Transverse colon (tissue), 4 donors: ENCODE data around the gene LRP1B. TPM values are rescaled to one million over a fixed set of nuclear protein-coding genes. Genes with fewer than 3 reads are reported as not detected.

ENCODE experiments used
- DNase-seq: peaks from one replicate; pipeline ENCODE4 v3.0.0-alpha.2; 2019
- H3K27ac ChIP-seq, 4 donors: fragments of 200-600 bp; sonication (generic); 2 replicates each; pipeline ENCODE4 v1.5.1; 2016 to 2018; ENCODE audit warnings: inconsistent platforms in 4 of 4
- H3K27me3 ChIP-seq: fragments of 200-600 bp; sonication (generic); 2 replicates; pipeline ENCODE4 v1.5.1; 2017; ENCODE audit warnings: inconsistent platforms
- H3K36me3 ChIP-seq, 4 donors: fragments of 200-600 bp; sonication (generic); 2 replicates each; pipeline ENCODE4 v1.5.1; 2017 to 2019; ENCODE audit warnings: inconsistent platforms in 4 of 4
- H3K4me1 ChIP-seq, 4 donors: fragments of 200-600 bp; sonication (generic); 2 replicates each; pipeline ENCODE4 v1.5.1; 2017 to 2020; ENCODE audit warnings: inconsistent platforms in 4 of 4
- H3K4me3 ChIP-seq, 4 donors: fragments of 200-600 bp; sonication (generic); 1 replicate in 1 of 4; 2 replicates in 3 of 4; pipeline versions ENCODE4 v1.5.1 to v1.6.1; 2017 to 2019; ENCODE audit warnings: inconsistent platforms in 4 of 4
- H3K9me3 ChIP-seq, 2 donors: fragments of 200-600 bp; sonication (generic); 2 replicates each; pipeline ENCODE4 v1.5.1; 2017 to 2019; ENCODE audit warnings: inconsistent platforms in 2 of 2
- CTCF ChIP-seq, 5 experiments: fragments of 200-600 bp in 3 of 5; fragments of 450-650 bp in 2 of 5; sonication (generic) in 3 of 5; IDR thresholded peaks; 1 replicate in 2 of 5; 2 replicates in 3 of 5; pipeline ENCODE4 v1.5.1; 2016 to 2017; ENCODE audit warnings: antibody characterized with exemption in 5 of 5, inconsistent platforms in 3 of 5, mild to moderate bottlenecking in 2 of 5, moderate library complexity in 1 of 5
- EP300 ChIP-seq: sonication (generic); formaldehyde crosslinking; IDR thresholded peaks from one replicate; pipeline ENCODE4 v1.6.1; 2017; ENCODE audit warnings: antibody characterized with exemption, low read depth
- POLR2A ChIP-seq: fragments of 450-650 bp; IDR thresholded peaks from one replicate; pipeline ENCODE4 v1.6.1; 2016; ENCODE audit warnings: antibody characterized with exemption, mild to moderate bottlenecking, moderate library complexity
- POLR2AphosphoS5 ChIP-seq, 3 donors: sonication (generic); formaldehyde crosslinking; IDR thresholded peaks; one replicate each; pipeline ENCODE4 v1.6.1; 2016; ENCODE audit warnings: antibody characterized with exemption in 3 of 3
- WGBS, 2 donors: methylation state at CpG; one replicate each; pipeline ENCODE4 v1.1.5; 2018; ENCODE audit warnings: low coverage in 1 of 2; 5-methylcytosine and 5-hydroxymethylcytosine counted together
- in situ Hi-C, 4 donors: fragments of 200-750 bp; cut with MboI; loops; one replicate each; pipeline versions ENCODE4 v1.15.0 to v1.15.1; 2017; ENCODE audit warnings: low sequenced_read_pairs in 3 of 4, low pct_ligation_motif_present in 1 of 4, low pct_unique_long_range_greater_than_20kb in 1 of 4
- intact Hi-C: fragments of 100-400 bp; cut with DNase I; formaldehyde crosslinking; loops from one replicate; pipeline ENCODE4 v1.15.1; 2023; ENCODE audit warnings: low total_unique reads
- total RNA-seq, 4 donors: library from RNA; depleted of rRNA; stranded (reverse); fragments of >200 nt; gene quantifications; one replicate each; pipeline ENCODE4 v1.1.0, GENCODE V29; 2016

The LRP1B gene
- total RNA-seq, 4 donors from 2014 or later, result 0.48 to 5.4 (median 0.82) TPM; not detected in 1

- DNase-seq, result no peak
- TF ChIP-seq POLR2A (no peak), EP300 (no peak), POLR2AphosphoS5 (IDR thresholded peaks at IDR 0.05) (no peak), CTCF (IDR thresholded peaks at IDR 0.05) (no peak)
- no peaks in the 10 kb centered on the region for H3K36me3 ChIP-seq
- no peak overlapping the region for H3K27ac ChIP-seq
- no peaks in the 10 kb centered on the region for H3K4me1 ChIP-seq
- no peaks in the 10 kb centered on the region for H3K9me3 ChIP-seq
- in situ Hi-C loops (no loop called here), intact Hi-C loops (no loop called here)
- no peaks in the 10 kb centered on the region for H3K27me3 ChIP-seq
- H3K4me3 ChIP-seq, result no peak overlapping the region
These were observed 1214.4 kb downstream of the LRP1B start for GRCh38 chr2:140916410-140916809.

- no peaks in the 10 kb centered on the region for H3K4me1 ChIP-seq
- in situ Hi-C loops (no loop called here), intact Hi-C loops (no loop called here)
- no peak overlapping the region for H3K27ac ChIP-seq
- no peak for TF ChIP-seq POLR2A
- TF ChIP-seq POLR2AphosphoS5 (IDR thresholded peaks at IDR 0.05), result no peak
- TF ChIP-seq CTCF (IDR thresholded peaks at IDR 0.05), result no peak
- no peak for TF ChIP-seq EP300
- DNase-seq, result no peak
- no peaks in the 10 kb centered on the region for H3K9me3 ChIP-seq
- H3K4me3 ChIP-seq, result no peak overlapping the region
- H3K36me3 ChIP-seq, result no peaks in the 10 kb centered on the region
- H3K27me3 ChIP-seq, result no peaks in the 10 kb centered on the region
These were observed 1220.1 kb downstream of the LRP1B start for GRCh38 chr2:140910683-140911082.

GRCh38 chr2:140905083-140905781 is 1225.6 kb downstream of the LRP1B start:
- no peaks in the 10 kb centered on the region for H3K36me3 ChIP-seq
- 35 to 48% methylated on average over 2 to 6 of the region's 6 CpGs for WGBS, 2 donors

GRCh38 chr2:140895378-140895777 is 1235.4 kb downstream of the LRP1B start:
- H3K4me1 ChIP-seq, result no peaks in the 10 kb centered on the region
- no peaks in the 10 kb centered on the region for H3K36me3 ChIP-seq
- no peaks in the 10 kb centered on the region for H3K27me3 ChIP-seq
- no peak for DNase-seq
- H3K9me3 ChIP-seq, result no peaks in the 10 kb centered on the region
- WGBS, 2 donors, result 73% methylated on average over 9 of the region's 9 CpGs; no CpG with 5 or more reads in 1 of the 2 donors
- no peak overlapping the region for H3K4me3 ChIP-seq
- TF ChIP-seq POLR2AphosphoS5 (IDR thresholded peaks at IDR 0.05) (no peak), POLR2A (no peak), CTCF (IDR thresholded peaks at IDR 0.05) (no peak), EP300 (no peak)
- in situ Hi-C loops, result no loop called here
- intact Hi-C loops, result no loop called here
- no peak overlapping the region for H3K27ac ChIP-seq

More at GRCh38 chr2:140905083-140905781, 1225.6 kb downstream of the LRP1B start:
- in situ Hi-C loops, result no loop called here
- TF ChIP-seq CTCF (IDR thresholded peaks at IDR 0.05) (no peak), POLR2AphosphoS5 (IDR thresholded peaks at IDR 0.05) (no peak), EP300 (no peak), POLR2A (no peak)
- H3K27me3 ChIP-seq, result no peaks in the 10 kb centered on the region
- H3K27ac ChIP-seq, result no peak overlapping the region
- no peak for DNase-seq
- no peaks in the 10 kb centered on the region for H3K4me1 ChIP-seq
- no peaks in the 10 kb centered on the region for H3K9me3 ChIP-seq
- intact Hi-C loops, result no loop called here
- no peak overlapping the region for H3K4me3 ChIP-seq
